ENCODE measurements around the gene APBA2.

The APBA2 gene

DNA sequence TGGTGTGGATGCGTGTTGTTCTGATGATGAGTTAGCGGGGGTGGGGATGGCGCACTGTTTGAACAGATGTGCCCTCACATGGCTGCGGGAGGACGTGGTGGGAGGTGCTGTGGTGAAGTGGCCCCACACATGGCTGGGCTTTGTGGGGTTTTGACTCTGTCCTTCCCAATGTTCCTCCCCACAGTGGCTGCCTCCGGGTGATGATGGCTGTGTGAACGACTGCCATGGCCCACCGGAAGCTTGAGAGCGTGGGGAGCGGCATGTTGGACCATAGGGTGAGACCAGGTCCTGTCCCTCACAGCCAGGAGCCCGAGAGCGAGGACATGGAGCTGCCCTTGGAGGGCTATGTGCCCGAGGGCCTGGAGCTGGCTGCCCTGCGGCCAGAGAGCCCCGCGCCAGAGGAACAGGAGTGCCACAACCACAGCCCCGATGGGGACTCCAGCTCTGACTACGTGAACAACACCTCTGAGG is 167.9 kb downstream of the APBA2 start:
- H3K4me3 ChIP-seq (ENCODE audit: low read depth, low read length) = no peak overlapping the region

DNA sequence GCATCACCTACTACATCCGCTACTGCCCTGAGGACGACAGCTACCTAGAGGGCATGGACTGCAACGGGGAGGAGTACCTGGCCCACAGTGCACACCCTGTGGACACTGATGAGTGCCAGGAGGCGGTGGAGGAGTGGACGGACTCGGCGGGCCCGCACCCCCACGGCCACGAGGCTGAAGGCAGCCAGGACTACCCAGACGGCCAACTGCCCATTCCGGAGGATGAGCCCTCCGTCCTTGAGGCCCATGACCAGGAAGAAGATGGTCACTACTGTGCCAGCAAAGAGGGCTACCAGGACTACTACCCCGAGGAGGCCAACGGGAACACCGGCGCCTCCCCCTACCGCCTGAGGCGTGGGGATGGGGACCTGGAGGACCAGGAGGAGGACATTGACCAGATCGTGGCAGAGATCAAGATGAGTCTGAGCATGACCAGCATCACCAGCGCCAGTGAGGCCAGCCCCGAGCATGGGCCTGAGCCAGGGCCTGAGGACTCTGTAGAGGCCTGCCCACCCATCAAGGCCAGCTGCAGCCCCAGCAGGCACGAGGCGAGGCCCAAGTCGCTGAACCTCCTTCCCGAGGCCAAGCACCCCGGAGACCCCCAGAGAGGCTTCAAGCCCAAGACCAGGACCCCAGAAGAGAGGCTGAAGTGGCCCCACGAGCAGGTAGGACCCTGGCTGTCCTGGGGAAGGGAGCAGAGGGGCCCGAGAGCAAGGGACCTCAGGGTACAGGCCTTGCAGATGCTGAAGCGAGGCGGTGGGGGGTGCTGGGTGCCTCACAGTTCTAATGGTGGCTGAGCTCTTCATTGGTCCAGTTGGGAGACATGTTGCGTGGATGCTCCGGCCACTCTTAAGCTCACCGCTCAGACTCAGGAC is 168.6 kb downstream of the APBA2 start:
- H3K4me3 ChIP-seq (ENCODE audit: low read depth, low read length) = no peak overlapping the region

DNA sequence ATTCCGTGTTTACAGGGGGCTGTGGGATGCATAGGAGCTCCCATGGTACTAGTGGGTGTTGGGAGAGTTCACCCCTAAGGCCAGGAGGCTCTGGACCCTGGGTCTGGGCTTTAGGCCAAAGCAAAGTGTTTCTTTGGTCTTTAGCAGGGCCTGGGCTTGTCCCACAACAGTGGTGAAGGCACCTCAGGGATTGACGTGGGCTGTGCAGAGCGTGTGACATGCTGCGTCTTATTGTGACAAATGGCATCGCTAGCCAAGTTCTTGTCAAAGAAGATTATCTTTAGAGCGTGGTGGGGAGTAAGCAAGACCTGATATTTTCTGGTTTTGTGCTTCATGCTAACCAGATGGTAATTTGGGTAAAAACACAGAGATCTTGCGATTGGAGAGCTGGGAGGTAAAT is 170.1 kb downstream of the APBA2 start:
- no peak overlapping the region for H3K4me3 ChIP-seq (ENCODE audit: low read depth, low read length)

DNA sequence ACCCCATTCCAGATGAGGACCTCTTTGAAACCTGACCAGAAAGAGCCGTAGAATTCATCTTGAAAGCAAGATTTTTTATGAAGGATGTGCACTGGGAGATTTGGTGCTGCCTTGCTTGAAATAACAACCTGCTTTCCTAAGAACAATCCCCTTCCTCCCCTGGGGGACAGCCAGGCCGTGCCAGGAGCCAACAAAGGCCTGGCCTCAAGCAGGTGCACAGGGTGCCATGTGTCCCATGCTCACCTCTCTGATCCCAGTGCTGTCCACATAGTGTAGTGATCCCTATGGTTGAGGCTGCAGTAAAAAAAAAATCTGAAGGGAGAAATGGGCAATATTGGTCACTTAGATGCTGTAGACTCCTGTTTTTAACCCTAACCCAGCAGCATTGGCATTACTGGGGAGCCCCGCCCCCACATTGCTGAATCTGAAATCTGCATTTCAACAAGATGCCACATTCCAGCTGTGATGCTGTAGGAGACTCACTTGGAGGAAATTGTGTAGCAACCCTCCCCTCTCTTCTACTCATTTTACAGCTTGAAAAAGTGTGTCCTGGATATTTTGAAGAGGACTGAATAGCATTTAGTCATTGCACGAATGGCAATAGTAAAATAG is 171.2 kb downstream of the APBA2 start:
- no peak overlapping the region for H3K4me3 ChIP-seq (ENCODE audit: low read depth, low read length)

DNA sequence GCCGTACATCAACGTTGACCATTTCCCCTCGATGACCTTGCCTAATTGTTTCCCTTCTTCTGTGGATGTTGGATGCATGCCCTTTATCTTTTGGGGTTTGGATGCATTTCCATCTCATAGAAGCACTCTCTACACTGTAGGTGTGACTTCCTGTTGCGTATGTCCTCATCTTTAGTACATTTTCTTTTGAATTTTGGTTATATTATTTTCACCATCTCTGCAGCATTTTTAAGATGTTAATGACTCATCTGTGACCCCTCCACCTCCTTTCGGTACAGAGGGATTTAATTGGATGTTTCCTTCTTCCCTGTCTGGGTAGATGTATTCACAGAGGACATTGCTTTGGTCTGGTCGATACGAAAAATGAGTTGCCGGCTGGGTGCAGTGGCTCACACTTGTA is 172.1 kb downstream of the APBA2 start:
- H3K4me3 ChIP-seq (ENCODE audit: low read depth, low read length) = no peak overlapping the region

DNA sequence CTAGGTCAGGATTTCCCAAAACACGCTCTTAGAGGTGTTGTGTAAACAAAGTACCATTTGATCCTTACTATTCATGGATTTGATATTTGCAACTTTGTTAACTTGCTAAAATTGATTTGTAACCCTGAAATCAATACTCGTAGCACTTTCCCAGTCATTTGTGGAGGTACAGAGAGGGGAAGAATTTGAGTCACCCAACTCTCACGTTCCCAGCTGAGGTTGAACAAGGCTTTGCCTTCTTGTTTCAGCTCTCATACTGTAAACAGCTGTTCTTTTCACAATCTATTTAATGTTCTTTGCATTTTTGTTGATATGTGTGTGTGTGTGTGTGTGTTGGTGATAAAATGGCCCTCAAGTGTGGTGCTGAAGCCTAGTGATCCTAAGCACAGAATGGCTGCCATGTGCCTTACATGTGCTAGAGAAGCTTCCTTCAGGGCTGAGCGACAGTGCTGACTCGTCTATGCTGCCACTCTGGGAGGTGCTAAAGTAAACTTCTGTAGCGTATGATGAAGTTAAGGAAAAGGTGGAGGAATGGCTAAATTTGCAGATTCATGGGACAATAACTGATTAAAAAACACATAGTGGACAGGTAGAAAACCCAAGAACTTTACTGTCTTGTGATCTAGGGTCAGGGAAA is 173.2 kb downstream of the APBA2 start:
- H3K4me3 ChIP-seq (ENCODE audit: low read depth, low read length) = no peak overlapping the region

DNA sequence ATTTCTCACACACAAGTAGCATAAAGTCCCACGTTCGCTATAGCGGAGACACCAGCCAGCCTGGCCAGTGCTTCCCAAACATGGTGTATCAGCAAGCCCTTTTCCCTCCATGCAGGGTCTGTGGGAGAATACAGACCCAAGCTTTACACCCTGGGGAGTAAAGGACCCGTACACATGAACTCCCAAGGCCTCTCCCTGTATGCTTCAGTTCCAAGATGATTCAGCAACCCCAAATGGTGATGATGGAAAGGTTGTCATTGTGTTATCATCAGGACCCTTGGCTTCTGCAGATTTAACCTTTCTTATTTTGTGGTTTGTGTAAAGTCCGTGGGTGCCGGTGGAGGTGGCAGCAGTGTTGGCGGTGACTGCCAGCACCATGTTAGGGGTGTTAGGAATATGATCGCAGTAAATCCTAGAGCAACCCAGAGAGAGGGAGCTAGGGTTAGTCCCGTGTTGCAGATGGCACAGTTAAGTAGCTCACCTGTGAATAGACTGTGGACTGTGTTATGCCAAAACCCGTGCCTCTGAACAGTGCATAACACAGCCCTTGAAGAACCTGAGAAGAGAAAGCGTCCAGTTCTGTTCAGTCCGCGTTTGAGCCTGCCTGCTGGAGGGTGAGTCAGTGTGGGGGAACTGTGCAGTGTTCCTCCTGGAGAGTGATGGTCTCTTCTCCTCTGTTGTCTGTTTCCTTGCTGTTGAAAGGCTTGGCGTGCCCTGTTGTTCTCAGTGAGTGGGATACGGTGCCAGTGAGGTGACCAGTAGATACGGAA is 174.3 kb downstream of the APBA2 start:
- H3K4me3 ChIP-seq (ENCODE audit: low read depth, low read length) = no peak overlapping the region

DNA sequence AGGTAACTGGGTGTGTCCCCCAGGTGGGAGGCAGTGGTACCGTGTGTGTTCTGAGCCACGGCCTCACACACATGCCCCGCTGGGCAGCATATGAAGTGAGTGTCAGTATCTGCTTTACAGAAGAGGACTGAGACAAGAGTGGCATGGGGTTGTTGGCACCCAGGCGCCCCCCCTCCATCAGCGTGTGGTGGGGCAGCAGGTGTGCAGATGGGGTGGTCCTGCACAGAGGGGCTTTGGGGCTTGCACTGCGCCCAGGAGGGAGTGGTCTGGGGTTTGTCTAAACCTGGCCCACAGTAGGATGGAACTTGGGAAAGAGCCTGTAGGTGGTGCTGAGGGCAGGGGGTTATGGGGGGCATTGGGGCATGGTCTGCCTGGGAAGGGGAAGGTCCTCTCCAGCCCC is 176.0 kb downstream of the APBA2 start:
- H3K4me3 ChIP-seq (ENCODE audit: low read depth, low read length) = no peak overlapping the region

DNA sequence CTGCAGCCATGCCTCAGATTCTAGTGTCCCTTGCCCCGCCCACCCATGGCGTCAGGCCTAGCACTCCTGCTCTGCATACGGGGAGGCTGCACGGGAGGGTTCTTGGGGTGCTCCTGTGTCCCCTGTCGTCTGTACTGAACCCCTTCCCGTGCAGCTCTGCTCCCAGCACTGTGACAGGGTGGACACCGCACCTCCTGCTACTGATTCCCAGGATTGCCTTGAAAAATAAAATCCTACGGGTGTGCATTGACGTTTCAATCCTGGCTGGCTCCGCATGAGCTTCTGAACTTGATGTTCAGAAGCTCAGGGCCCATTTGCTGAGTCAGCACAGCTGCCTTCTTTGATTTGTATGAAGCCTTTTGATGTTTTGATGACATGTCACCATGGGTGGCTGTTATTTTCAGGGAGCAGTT is 176.4 kb downstream of the APBA2 start:
- no peak overlapping the region for H3K4me3 ChIP-seq (ENCODE audit: low read depth, low read length)

DNA sequence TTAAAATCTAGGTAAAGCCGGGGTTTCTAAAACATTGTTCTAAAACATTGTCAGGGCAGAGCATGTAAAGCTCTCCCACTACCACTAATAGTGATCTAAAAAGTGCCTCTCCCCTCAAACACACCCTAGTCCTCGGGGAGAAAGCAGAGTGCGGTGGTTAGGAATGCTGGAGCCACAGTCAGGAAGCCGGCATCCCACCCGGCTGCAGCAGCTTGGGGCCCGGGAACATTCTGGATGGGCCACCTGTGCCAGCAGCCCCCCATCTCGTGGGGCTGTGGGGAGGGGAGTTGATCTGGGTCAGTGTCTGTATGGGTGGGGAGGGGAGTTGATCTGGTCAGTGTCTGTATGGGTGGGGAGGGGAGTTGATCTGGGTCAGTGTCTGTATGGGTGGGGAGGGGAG is 176.9 kb downstream of the APBA2 start:
- H3K4me3 ChIP-seq (ENCODE audit: low read depth, low read length) = no peak overlapping the region

DNA sequence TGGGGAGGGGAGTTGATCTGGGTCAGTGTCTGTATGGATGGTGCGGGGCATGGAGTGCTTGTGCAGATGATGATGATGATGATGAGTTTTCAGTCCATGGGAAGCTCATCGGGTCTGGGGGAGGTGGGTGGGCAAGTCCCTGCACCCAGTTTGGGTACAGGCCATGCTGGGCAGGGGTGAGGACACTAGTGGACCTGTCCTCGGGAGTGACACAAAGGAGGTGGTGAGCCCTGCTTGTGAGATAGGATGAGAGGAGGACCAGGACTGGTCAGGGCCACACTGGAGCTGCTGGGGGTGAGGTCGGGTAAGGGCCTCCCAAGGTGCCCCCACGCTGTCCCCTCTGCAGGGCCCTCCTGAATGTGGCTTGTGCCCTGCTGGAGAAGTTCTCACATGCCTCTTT is 177.9 kb downstream of the APBA2 start:
- H3K4me3 ChIP-seq (ENCODE audit: low read depth, low read length) = no peak overlapping the region

DNA sequence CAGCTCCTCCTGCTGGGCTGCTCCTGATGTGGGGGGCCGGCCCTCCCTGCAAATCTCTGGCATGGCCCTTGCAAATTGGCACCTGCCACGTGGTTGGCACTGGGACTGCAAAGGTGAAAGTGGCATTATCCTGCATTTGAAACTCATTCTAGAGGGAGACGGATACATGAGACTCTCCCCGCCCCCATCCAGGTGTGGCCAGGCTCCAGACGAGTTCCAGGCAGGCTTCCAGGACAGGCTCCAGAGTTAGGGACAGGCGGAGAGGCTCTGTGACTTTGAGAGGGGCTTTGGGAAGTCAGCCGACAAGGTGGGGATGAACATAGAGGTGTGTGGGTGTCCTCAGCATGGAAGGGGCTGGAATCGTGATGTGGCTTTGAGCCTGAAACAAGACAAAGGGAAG is 178.5 kb downstream of the APBA2 start:
- H3K4me3 ChIP-seq (ENCODE audit: low read depth, low read length) = no peak overlapping the region

DNA sequence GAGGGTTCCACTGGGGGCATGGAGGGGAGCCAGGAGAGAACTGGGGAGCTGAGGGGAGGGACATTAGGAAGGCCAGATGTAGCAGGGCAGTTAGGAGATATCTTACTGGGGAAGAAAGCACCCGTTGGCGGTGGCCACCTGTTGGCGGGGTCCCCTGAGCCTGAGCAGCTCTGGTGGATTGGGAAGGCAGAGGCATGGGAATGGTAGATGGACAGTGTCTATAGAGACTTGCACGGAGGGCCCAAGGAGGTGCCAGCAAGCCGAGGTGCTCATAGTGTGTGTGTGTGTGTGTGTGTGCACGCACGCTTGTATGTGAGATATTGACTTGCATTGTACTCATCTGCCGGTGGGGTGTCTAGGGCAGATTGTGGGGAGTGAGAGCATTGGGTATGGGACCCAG is 179.0 kb downstream of the APBA2 start:
- no peak overlapping the region for H3K4me3 ChIP-seq (ENCODE audit: low read depth, low read length)

DNA sequence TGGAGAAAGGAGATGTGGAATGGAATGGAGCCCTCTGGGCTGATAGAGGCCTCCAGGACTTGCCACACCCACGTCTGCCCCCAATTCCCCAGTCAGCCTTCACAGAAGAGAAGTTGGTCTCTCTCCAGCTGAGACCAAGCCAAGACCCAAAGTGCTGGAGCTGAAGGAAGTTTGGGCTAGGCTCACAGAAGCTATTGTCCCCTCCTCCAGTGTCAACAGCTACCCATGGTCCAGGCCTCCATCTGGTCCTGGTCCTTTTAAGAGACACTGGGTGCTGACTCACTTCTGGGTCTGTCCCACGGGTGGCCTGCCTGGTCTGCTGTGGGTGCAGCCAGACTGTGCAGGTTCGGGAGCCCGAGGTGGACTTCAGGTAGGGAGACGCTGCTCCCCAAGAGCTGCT is 179.8 kb downstream of the APBA2 start:
- H3K4me3 ChIP-seq (ENCODE audit: low read depth, low read length) = no peak overlapping the region

DNA sequence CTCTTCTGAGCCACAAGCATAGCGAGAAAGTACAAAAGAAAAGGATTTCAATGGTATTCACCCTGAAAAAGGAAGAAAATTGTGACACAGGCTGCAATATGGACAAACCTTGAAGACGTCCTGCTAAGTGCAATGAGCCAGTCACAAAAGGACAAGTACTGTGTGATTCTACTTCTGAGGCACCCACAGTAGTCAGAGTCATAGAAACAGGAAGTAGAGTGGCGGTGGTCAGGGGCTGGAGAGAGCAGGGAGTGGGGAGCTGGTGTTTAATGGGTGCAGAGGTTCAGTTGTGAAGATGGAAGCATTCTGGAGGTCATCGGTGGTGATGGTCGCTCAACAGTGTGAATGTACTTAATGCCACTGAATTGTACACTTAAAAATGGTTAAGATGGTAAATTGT is 180.5 kb downstream of the APBA2 start:
- no peak overlapping the region for H3K4me3 ChIP-seq (ENCODE audit: low read depth, low read length)

DNA sequence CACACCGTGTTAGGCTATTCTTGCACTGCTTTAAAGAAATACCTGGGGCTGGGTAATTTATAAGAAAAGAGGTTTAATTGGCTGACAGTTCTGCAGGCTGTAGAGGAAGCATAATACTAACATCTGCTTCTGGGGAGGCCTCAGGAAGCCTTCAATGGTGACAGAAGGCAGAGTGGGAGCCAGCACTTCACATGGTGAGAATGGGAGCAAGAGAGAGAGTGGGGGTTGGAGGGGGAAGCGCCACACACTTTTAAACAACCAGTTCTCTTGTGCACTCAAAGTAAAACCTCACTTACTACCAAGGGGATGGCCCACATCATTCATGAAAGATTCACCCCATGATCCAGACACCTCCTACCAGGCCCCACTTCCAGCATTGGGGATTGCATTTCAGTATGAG is 181.1 kb downstream of the APBA2 start:
- no peak overlapping the region for H3K4me3 ChIP-seq (ENCODE audit: low read depth, low read length)

DNA sequence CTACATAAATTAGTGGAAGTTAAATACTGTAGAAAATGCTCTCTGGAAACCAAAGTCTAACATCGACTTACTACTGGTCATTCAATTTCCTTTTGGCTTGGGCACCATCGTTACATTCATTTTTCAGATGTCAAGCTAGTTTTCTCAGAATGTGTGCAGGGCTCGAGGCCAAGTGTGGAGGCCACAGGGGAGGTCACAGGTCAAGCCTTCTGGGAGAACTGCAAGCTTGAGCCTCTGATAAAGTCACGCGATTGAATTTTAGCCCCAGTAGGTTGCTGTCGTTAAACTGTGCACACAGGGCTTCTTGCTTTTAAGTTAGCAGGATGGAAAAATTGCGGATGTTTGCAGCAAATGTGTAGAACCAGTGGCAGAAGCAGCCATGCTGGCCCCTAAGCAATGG is 182.2 kb downstream of the APBA2 start:
- no peak overlapping the region for H3K4me3 ChIP-seq (ENCODE audit: low read depth, low read length)

DNA sequence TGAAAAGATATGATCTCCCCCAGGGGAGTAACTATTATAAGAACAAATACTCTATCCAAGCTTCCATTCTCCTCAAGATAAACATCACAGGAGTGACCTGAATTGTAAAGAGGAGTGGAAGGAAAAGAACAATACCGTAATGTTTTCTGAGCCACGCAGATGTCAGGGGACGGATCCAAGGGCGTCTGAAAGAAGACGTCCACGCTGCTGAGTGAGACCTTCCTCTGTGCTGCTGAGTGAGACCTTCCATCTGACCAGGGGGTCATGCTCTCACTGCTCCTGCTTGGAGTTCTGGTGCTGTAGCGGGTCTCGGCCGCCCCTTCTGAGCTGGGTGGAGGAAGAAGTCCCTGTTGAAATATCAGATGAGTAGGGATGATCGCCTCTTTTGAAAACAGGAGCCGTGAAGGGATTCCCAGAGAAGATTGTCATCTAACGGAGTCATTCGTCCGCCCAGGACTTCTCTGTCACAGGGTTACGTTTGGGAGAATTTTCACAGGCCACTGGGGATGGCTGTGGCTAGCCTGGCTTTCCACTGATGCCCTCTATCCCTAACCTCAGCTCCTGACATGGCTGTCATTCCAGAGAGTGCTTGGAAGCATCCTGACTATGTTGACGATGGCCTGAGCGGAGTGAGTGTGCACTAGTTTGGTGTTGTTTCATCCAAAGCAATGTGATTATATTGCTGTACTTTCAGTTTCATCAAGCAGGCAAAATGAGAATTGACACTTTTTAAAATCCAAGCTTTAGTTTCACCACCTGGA is 184.9 kb downstream of the APBA2 start:
- H3K4me3 ChIP-seq (ENCODE audit: low read depth, low read length) = no peak overlapping the region

DNA sequence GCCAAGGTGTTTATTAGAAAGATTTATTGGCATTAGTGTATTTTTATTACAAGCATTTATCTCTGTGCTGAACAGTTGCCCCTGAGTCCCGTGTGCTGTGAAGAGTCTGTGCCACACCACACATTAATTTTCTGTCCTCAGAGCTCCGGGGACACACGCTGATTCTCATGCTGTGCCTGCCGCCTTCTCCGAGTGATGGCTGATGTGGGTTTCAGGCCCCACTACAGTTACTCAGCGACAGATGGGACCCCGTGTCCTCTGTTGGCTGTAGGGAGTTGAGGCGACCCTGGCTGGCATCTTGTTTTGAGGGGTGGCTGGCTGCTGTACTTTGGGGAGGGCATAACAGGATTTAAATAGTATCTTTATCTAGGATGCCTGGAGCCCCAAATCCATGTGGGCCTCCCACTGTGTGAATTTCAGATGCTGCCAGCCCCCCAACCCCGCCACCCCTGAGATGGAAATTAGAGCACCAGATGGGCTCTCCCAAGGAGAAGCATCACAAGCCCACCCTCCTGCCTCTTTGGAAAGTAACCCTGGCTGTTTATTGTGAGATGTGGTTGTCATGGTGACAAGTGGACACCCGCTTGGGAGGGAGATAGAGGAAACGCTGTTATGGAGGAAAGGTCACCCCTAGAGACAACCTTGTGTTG is 185.6 kb downstream of the APBA2 start:
- H3K4me3 ChIP-seq (ENCODE audit: low read depth, low read length) = no peak overlapping the region

DNA sequence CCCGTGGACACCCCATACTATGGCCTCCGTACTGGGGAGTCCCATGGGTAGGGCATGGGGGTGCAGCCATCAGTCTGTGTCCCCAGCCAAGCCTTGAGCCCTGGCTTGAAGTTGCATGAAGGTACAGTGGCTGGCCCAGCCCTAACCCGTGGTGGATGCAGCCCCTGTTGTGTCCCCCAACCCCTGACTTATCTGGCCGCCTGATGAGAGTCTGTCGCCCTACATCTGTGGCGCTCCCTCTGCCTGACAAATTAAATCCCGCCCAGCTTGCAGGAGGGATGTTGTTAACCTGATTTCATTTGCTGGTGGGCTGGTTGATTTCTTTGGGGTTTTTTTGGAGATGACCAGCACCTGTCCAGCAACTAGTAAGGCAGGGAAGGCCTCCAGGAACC is 186.1 kb downstream of the APBA2 start:
- no peak overlapping the region for H3K4me3 ChIP-seq (ENCODE audit: low read depth, low read length)

All from iPS-11a (cell line).